Astrocyte (in vitro differentiated cells and primary cell): ENCODE results near the gene IRF3.

Source experiments
- CTCF ChIP-seq: IDR thresholded peaks from 2 replicates; pipeline ENCODE4 v1.5.1; 2011; ENCODE audit warnings: low read depth, mild to moderate bottlenecking, inconsistent platforms, low read length, moderate library complexity; ENCODE audit not compliant: insufficient read depth
- EZH2 ChIP-seq: IDR thresholded peaks from 2 replicates; pipeline ENCODE4 v1.6.1; 2012; ENCODE audit warnings: mild to moderate bottlenecking, low read length, inconsistent platforms; ENCODE audit not compliant: insufficient read depth

GRCh38 chr19:49676136-49676783 lies 10.6 kb upstream of the IRF3 start:
- no peak for TF ChIP-seq CTCF
- TF ChIP-seq EZH2, result no peak
